ENCODE measurements around the gene GPN1. TPM values are rescaled to one million over a fixed set of nuclear protein-coding genes. Genes with fewer than 3 reads are reported as not detected.

The GPN1 gene
- total RNA-seq, 1 experiment from 2014 or later: 37.2 TPM

DNA sequence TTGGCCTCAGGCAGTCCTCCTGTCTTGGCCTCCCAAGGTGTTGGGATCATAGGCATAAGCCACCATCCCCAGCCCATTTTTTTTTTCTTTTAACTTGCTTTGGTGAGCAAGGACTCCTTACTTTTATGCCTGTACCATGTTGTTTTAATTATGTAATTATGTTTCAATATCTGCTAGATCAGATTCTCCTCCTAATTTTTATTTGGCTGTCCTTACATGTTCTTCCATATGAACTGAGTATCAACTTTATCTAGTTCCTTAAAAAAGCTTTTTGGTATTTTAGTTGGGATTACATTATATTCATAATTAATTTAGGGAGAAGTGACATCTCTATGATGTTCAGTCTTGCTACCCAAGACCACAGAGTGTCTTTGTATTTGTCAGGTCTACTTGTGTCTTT is 16.3 kb downstream of the GPN1 start:
- BruUV-seq (replicated peaks): no TSS peak
- peaks cover 11% of the 10 kb centered on the region for H3K36me3 ChIP-seq (ENCODE audit: control insufficient read depth, insufficient read depth, low read length)
- intact Hi-C loops (cut with micrococcal nuclease; ENCODE audit: unreplicated experiment): no loop called here
- in situ Hi-C loops (cut with HindIII; ENCODE audit: low pct_unique_long_range_greater_than_20kb, low sequenced_read_pairs): no loop called here
- H3K9me3 ChIP-seq (ENCODE audit: control insufficient read depth, insufficient read depth, low read depth, low read length): no peaks in the 10 kb centered on the region
- no peak for ATAC-seq
- no peaks in the 10 kb centered on the region for H3K27me3 ChIP-seq (ENCODE audit: control insufficient read depth, insufficient read depth, low read length)
- ChIA-PET POLR2A (no interaction called here), CTCF (no interaction called here)
- no peak overlapping the region for H3K27ac ChIP-seq (ENCODE audit: low read length)
- H3K4me3 ChIP-seq (ENCODE audit: low read depth in 2 of 2, low read length in 2 of 2): no peak overlapping the region
- DNase-seq (ENCODE audit: low read depth, low spot score): no peak
- TF ChIP-seq POLR2AphosphoS5 (IDR thresholded peaks at IDR 0.05; ENCODE audit: low read depth, low read length): no peak
- TF ChIP-seq, protein P1, sequence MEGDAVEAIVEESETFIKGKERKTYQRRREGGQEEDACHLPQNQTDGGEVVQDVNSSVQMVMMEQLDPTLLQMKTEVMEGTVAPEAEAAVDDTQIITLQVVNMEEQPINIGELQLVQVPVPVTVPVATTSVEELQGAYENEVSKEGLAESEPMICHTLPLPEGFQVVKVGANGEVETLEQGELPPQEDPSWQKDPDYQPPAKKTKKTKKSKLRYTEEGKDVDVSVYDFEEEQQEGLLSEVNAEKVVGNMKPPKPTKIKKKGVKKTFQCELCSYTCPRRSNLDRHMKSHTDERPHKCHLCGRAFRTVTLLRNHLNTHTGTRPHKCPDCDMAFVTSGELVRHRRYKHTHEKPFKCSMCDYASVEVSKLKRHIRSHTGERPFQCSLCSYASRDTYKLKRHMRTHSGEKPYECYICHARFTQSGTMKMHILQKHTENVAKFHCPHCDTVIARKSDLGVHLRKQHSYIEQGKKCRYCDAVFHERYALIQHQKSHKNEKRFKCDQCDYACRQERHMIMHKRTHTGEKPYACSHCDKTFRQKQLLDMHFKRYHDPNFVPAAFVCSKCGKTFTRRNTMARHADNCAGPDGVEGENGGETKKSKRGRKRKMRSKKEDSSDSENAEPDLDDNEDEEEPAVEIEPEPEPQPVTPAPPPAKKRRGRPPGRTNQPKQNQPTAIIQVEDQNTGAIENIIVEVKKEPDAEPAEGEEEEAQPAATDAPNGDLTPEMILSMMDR (IDR thresholded peaks at IDR 0.05): no peak
- TF ChIP-seq, protein P2, sequence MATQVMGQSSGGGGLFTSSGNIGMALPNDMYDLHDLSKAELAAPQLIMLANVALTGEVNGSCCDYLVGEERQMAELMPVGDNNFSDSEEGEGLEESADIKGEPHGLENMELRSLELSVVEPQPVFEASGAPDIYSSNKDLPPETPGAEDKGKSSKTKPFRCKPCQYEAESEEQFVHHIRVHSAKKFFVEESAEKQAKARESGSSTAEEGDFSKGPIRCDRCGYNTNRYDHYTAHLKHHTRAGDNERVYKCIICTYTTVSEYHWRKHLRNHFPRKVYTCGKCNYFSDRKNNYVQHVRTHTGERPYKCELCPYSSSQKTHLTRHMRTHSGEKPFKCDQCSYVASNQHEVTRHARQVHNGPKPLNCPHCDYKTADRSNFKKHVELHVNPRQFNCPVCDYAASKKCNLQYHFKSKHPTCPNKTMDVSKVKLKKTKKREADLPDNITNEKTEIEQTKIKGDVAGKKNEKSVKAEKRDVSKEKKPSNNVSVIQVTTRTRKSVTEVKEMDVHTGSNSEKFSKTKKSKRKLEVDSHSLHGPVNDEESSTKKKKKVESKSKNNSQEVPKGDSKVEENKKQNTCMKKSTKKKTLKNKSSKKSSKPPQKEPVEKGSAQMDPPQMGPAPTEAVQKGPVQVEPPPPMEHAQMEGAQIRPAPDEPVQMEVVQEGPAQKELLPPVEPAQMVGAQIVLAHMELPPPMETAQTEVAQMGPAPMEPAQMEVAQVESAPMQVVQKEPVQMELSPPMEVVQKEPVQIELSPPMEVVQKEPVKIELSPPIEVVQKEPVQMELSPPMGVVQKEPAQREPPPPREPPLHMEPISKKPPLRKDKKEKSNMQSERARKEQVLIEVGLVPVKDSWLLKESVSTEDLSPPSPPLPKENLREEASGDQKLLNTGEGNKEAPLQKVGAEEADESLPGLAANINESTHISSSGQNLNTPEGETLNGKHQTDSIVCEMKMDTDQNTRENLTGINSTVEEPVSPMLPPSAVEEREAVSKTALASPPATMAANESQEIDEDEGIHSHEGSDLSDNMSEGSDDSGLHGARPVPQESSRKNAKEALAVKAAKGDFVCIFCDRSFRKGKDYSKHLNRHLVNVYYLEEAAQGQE (IDR thresholded peaks at IDR 0.05; ENCODE audit: insufficient read depth in 1 of 2, low read depth in 2 of 2, low read length in 1 of 2): no peak
- TF ChIP-seq TCF7L2 (IDR thresholded peaks at IDR 0.05; ENCODE audit: low read depth, low read length): no peak
- TF ChIP-seq SIN3A (IDR thresholded peaks at IDR 0.05; ENCODE audit: borderline replicate concordance, insufficient read depth, low read depth, low read length): no peak
- no peaks in the 10 kb centered on the region for H3K4me1 ChIP-seq (ENCODE audit: control insufficient read depth, insufficient read depth, low read length)

DNA sequence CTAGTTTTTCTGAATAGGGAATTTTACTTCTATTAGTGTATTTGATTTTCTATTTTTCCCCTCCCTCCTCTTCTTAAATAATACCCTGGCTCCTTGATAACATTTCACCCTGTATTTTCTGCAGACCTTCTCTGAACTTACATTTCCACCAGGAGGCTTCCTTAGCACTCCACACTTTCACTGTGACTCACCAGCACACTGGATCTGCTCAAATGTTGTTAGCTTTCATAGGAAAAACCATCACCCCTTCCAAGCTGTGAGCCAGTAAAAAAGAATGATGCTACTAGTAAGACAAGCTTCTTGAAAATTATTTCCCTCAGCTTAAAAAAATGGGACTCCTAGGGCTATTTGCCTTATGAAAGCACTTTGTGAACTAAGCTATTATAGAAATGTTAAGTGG is 18.4 kb downstream of the GPN1 start:
- ChIA-PET POLR2A (no interaction called here), CTCF (no interaction called here)
- in situ Hi-C loops (cut with HindIII; ENCODE audit: low pct_unique_long_range_greater_than_20kb, low sequenced_read_pairs) (no loop called here), intact Hi-C loops (cut with micrococcal nuclease; ENCODE audit: unreplicated experiment) (no loop called here)
- DNase-seq (ENCODE audit: low read depth, low spot score) (no peak), ATAC-seq (no peak)
- H3K27me3 ChIP-seq (ENCODE audit: control insufficient read depth, insufficient read depth, low read length): no peaks in the 10 kb centered on the region
- no peak overlapping the region for H3K27ac ChIP-seq (ENCODE audit: low read length)
- no peaks in the 10 kb centered on the region for H3K4me1 ChIP-seq (ENCODE audit: control insufficient read depth, insufficient read depth, low read length)
- no TSS peak for BruUV-seq (replicated peaks)
- TF ChIP-seq SIN3A (IDR thresholded peaks at IDR 0.05; ENCODE audit: borderline replicate concordance, insufficient read depth, low read depth, low read length): no peak
- no peak for TF ChIP-seq TCF7L2 (IDR thresholded peaks at IDR 0.05; ENCODE audit: low read depth, low read length)
- TF ChIP-seq, protein P1 (IDR thresholded peaks at IDR 0.05): no peak
- TF ChIP-seq, protein P2 (IDR thresholded peaks at IDR 0.05; ENCODE audit: insufficient read depth in 1 of 2, low read depth in 2 of 2, low read length in 1 of 2): no peak
- no peak for TF ChIP-seq POLR2AphosphoS5 (IDR thresholded peaks at IDR 0.05; ENCODE audit: low read depth, low read length)
- H3K36me3 ChIP-seq (ENCODE audit: control insufficient read depth, insufficient read depth, low read length): peaks cover 23% of the 10 kb centered on the region
- no peak overlapping the region for H3K4me3 ChIP-seq (ENCODE audit: low read depth in 2 of 2, low read length in 2 of 2)
- no peaks in the 10 kb centered on the region for H3K9me3 ChIP-seq (ENCODE audit: control insufficient read depth, insufficient read depth, low read depth, low read length)
